GM21737 (cell line): ENCODE results near the gene IGFBPL1.

ENCODE experiments used
- ATAC-seq: cut with Tn5 transposase; IDR thresholded peaks from one replicate; pipeline ENCODE4 v1.9.1; 2021; ENCODE audit warnings: mild to moderate bottlenecking, moderate library complexity; ENCODE audit not compliant: unreplicated experiment

IGFBPL1 gene

DNA sequence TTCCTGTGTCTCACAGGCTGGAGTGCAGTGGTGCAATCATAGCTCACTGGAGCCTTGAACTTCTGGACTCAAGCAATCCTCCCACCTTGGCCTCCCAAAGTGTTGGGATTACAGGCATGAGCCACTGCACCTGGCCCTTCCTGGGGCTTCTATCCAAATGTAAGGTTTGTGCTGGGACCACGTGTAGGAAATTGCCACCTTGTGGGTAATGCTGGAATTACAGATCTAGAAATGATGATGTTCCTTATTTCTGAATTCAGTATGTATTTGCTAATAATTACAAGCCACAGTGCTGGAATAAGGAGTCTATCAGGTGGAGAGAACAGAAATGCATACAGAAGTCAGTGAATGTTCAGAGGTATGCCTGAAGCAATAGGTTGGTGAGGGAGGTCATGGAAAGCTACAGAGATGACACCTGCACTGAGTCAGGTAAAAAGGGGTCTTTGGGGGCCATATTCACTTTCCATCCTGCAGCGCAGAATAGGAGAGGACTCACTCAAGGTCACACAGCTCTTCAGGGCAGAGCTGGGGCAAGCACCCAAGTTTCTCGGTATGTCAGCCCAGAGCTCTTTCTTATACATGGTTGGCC lies 8.8 kb upstream of the IGFBPL1 start:
- no peak for ATAC-seq

- ATAC-seq = no peak
Measured at GRCh38 chr9:38431116-38431515, 6.9 kb upstream of the IGFBPL1 start.

GRCh38 chr9:38428062-38428461 lies 3.8 kb upstream of the IGFBPL1 start:
- no peak for ATAC-seq

GRCh38 chr9:38424918-38425317 lies 664 bp upstream of the IGFBPL1 start:
- no peak for ATAC-seq

GRCh38 chr9:38423273-38423972 lies 831 bp downstream of the IGFBPL1 start:
- ATAC-seq = no peak

DNA sequence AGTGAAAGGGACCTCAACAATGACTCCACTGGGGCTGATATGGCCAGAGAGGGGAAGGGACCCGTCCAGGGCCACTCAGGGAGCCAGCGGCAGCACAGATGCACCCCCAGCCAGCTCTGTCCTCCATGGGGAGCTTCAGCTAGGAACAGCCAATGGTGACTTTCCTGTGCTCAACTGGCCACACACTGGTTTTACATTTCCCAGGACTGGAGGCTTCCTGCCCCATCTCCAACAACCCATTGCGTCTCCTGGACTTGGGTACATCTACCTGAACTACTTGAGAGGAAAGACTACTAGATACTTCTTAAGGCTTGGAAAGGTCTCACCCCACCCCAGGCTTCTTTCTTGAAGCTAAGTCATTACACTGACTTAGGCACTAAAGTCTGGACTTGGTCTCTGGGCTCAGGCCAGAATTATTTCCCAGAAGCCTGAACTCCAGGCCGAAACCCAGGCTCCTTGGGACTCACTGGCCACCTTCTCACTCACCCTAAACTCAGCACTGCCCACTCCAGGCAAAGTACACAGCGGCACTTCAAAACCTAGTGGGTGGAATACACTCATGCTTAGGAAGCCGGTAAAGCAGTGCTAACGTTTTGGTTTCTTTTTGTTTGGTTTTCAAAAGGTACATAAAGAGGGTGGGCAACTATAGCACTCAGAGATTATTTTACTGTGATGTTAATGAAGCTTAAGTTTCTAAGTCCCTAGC lies 1.5 kb downstream of the IGFBPL1 start:
- ATAC-seq = no peak

GRCh38 chr9:38421498-38422211 lies 2.6 kb downstream of the IGFBPL1 start:
- no peak for ATAC-seq

- no peak for ATAC-seq
Measured at GRCh38 chr9:38419181-38419580, 5.1 kb downstream of the IGFBPL1 start.

- no peak for ATAC-seq
Measured at GRCh38 chr9:38418366-38418765, 5.9 kb downstream of the IGFBPL1 start.

DNA sequence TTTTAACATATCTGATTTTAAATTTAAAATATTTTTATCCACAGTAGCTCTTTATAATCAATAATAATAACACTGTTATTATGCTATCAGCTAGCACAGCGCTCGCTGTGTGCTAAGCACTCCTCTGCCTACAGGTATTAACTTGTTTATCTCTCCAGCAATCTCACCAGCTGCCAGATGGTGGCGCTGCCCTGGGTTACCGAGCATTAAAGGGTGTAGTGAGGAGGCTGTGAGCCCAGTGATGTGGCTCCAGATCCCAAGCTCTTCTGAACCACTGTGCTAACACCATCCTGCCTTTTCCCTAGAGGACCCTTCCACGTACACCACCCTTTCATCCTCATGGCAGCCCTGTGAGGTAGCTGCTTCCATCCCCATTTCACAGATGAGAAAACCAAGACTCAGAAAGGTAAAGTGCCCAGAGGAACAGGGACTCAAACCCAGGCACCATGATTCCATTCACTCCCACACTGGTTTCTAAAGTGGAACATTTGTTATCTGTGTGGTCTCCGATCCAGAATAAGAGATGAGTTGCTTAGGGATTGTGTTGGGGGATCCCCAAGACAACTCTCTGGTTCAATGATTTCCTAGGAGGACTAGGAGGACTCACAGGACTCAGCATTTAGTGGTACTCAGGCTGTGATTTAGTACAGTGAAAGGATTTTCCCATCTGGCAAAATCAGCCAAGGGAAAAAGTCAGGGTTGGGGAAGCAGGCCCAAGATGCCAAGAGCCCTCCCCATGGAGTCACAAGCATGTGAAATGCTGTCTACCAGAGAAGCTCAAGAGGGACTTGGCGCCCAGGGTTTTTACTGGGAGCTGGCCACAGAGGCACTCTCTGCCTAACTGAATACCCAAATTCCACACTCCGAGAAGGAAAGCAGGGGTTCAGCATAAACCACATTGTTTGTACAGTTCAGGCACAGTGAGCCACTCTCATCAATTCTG lies 7.0 kb downstream of the IGFBPL1 start:
- no peak for ATAC-seq

DNA sequence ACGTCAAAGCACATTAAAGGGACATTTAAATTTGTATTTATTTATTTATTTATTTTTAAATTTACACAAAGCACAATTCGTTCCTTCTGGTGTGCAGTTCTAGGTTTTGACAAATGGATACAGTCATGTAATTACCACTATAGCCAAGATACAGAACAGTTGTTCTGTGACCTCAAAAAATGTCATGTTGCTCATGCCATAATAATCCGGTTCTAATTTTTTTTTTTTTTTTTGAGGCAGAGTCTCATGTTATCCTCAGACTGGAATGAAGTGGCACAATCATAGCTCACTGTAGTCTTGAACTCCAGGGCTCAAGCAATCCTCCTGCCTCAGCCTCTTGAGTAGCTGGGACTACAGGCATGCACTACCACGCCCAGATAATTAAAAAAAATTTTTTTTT lies 7.8 kb downstream of the IGFBPL1 start:
- no peak for ATAC-seq

GRCh38 chr9:38415856-38416255 lies 8.4 kb downstream of the IGFBPL1 start:
- no peak for ATAC-seq

- no peak for ATAC-seq
Measured at GRCh38 chr9:38414040-38414723, 10.1 kb downstream of the IGFBPL1 start.

DNA sequence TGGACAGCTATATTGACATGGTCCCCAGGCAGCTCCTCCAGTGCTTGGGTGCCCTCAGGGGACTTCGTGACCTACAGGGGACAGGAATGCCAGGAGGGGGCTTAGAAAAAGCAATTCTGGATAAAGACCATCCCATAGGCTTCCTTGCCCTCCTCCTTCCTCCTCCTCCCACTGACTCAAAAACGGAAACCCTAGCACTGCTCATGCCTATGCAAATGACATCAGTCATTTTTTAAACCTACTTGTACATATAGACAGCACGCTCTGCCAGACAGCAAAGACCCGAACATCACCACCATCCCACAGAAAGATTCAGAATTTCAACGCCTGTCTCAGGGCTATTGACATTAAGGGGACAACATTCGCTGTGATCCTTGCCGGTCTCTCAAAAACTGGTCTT lies 11.0 kb downstream of the IGFBPL1 start:
- no peak for ATAC-seq

DNA sequence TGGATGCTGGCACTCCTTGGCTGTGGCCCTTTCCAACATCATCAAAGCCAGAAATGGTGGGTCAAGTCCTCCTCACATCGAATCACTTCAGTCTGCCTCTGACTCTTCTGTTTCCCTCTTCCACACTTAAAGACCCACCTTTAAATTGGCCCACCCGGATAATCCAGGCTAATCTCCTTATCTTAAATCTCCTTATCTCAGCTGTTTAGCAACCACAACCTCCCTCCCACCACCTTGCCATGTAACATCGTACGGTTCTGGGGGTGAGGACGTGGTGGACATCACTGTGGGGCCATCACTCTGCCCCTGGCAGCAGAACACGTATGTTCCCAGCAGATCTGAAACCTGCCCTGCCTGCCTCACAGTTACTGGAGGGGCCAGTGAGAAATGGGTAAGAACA lies 11.5 kb downstream of the IGFBPL1 start:
- no peak for ATAC-seq

DNA sequence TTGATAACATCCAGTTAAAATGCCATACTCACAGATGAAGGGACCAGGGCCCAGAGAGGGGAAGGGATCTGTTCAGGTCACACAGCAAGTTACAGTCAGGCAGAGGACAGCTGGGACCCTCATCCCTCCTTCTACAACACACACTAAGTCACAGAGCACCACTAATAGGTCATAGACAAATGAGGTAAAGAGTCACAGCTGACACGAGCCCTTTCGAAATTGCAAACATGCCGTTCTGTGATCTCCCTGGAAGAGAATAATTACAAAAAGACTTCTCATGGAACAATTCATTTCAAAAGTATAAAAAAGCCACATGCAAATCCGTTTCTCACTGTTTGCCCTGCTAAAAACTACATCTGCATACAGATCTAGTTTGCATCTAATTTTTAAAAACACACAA lies 15.5 kb downstream of the IGFBPL1 start:
- ATAC-seq = no peak

DNA sequence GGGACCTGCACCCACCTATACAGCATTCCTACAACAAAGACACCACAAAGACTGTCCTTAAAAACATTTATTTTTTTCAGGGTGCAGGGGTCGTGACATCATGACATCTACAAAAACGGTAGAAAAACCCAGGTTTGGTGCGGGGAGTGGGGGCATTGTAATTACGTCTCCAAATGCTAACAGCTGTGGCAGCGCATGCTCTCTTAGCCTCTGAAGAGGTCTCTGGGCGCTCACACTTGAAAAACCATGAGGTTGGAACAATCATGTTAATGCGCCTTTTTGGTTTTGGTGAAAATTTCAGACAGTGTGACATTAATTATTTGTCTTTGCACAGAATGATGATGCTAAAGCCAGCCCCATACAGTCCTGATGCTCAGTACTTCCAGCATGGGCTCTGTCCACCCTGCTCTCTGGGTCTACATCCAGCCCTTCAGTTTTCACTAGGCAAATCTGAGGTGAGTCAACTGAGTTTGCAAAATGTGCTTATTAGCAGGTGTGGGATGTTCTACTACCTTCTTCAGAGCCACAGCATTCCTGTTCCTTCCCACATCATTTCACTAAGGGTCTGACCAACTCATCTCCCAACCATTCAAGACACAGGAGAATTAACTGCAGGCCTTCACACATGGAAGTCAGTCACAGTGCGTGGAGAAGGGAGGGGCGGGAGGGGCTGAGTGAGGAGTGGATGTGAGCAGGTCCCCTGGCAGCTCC lies 17.6 kb downstream of the IGFBPL1 start:
- no peak for ATAC-seq

DNA sequence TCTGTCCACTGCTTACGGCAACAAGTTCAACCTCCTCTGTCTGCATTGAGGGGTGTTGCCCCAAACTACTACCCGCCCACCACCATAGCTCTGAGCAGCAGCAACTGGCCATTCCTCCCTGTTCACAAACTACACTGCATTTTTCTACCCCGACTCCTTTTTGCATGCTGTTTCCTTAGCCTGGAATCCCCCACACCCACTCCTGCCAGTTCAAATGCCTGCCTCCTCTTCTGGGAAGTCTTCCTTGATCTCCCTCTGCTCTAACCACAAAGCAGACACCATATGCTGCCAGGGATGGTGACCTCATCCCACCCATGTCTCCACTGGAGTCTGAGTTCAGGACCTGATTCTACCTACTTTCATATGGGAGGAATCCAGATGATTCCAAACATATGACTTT lies 18.5 kb downstream of the IGFBPL1 start:
- no peak for ATAC-seq

DNA sequence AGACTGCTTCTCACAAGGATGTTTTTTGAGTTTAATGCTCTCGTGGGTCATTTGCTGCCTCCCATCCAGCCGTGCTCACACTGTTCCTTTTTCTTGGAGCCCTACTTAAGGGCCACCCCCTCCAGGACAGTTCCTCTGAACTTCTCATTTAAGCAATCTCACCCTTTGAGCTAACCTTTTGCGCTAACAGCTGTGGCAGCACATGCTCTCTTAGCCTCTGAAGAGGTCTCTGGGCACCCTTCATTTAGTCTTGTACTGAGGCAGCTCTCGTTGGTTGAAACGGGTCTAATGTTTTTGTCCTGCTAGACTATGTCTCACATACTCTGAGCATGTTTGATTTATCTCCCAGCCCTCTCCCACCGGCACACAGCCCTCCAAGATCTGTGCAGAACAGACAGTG lies 19.9 kb downstream of the IGFBPL1 start:
- ATAC-seq = no peak
